Activated B cell treated with CpG ODN at 0.5 μM for 24 hours (primary cell): Measurements from ENCODE around the gene MARS1. TPM values are rescaled to one million over a fixed set of nuclear protein-coding genes. Genes with fewer than 3 reads are reported as not detected.
A peak's percentile ranks its signal among the peaks of the same experiment; 100 is the strongest.

Experiments
- ATAC-seq: fragments of 200-7000 bp; cut with Tn5 transposase; one replicate; pipeline ENCODE4 v1.10.0; 2021; ENCODE audit warnings: low read depth, mild to moderate bottlenecking, moderate library complexity
- CTCF ChIA-PET: fragments of 350-600 bp; sonication (Branson Sonifier 250); formaldehyde crosslinking; loops from one replicate; lab custom pipeline; 2021; ENCODE audit warnings: antibody characterized with exemption; lab: Charles Lee
- POLR2A ChIA-PET: fragments of 350-600 bp; sonication (Branson Sonifier 250); formaldehyde crosslinking; loops from one replicate; lab custom pipeline; 2021; ENCODE audit warnings: antibody characterized with exemption; lab: Charles Lee
- DNase-seq: peaks from one replicate; pipeline ENCODE4 v3.0.0; 2022
- H3K27ac Mint-ChIP-seq: one replicate; pipeline ENCODE4 v1.8.0; 2020; ENCODE audit warnings: mixed read lengths
- H3K27me3 Mint-ChIP-seq: one replicate; pipeline ENCODE4 v1.8.0; 2021; ENCODE audit warnings: mixed read lengths
- H3K36me3 Mint-ChIP-seq: one replicate; pipeline ENCODE4 v1.8.0; 2021; ENCODE audit warnings: low read depth, mixed read lengths
- H3K4me1 Mint-ChIP-seq: one replicate; pipeline ENCODE4 v1.8.0; 2021; ENCODE audit warnings: mixed read lengths
- H3K4me3 Mint-ChIP-seq: one replicate; pipeline ENCODE4 v1.8.0; 2020; ENCODE audit warnings: mild to moderate bottlenecking, mixed read lengths
- H3K9me3 Mint-ChIP-seq: one replicate; pipeline ENCODE4 v1.8.0; 2020; ENCODE audit warnings: mixed read lengths
- CTCF ChIP-seq: fragments of 200-600 bp; IDR thresholded peaks from one replicate; pipeline ENCODE4 v1.8.0; 2022; ENCODE audit warnings: antibody characterized with exemption, mild to moderate bottlenecking
- intact Hi-C: fragments of 100-400 bp; cut with micrococcal nuclease; formaldehyde crosslinking; loops from one replicate; pipeline ENCODE4 v1.15.1; 2024
- total RNA-seq: library from RNA; stranded (reverse); gene quantifications from 2 replicates; pipeline ENCODE4 v1.2.3, GENCODE V29; 2022

MARS1 gene
- total RNA-seq, 1 donor from 2014 or later: 425 TPM

GRCh38 chr12:57487055-57487596 is 742 bp upstream of the MARS1 start:
- ATAC-seq: no peak
- TF ChIP-seq CTCF: no peak
- peak overlapping the region; percentile 97 for H3K27ac Mint-ChIP-seq
- ChIA-PET CTCF (interaction anchor here (1.2 kb wide), 1 partner anchor 28 kb away, joined by 4 read pairs; the partner anchor contains the start of gene GLI1), POLR2A (interaction anchor here (0.7 to 3.1 kb wide), 9 partner anchors 10 to 380 kb away, joined by 3 to 19 read pairs (median 5); partner anchors contain the start of genes DDIT3 and GLI1)
- intact Hi-C loops: loop anchor here (1.0 to 5.0 kb wide), 6 partner anchors 8 to 257 kb away; partner anchors contain the start of genes ARHGAP9, DCTN2, DDIT3 and GLI1
- H3K27me3 Mint-ChIP-seq: no peaks in the 10 kb centered on the region
- no peak for DNase-seq
- H3K4me1 Mint-ChIP-seq: peaks cover 41% of the 10 kb centered on the region
- no peak overlapping the region for H3K4me3 Mint-ChIP-seq
- H3K9me3 Mint-ChIP-seq: no peaks in the 10 kb centered on the region
- H3K36me3 Mint-ChIP-seq: peaks cover 44% of the 10 kb centered on the region

DNA sequence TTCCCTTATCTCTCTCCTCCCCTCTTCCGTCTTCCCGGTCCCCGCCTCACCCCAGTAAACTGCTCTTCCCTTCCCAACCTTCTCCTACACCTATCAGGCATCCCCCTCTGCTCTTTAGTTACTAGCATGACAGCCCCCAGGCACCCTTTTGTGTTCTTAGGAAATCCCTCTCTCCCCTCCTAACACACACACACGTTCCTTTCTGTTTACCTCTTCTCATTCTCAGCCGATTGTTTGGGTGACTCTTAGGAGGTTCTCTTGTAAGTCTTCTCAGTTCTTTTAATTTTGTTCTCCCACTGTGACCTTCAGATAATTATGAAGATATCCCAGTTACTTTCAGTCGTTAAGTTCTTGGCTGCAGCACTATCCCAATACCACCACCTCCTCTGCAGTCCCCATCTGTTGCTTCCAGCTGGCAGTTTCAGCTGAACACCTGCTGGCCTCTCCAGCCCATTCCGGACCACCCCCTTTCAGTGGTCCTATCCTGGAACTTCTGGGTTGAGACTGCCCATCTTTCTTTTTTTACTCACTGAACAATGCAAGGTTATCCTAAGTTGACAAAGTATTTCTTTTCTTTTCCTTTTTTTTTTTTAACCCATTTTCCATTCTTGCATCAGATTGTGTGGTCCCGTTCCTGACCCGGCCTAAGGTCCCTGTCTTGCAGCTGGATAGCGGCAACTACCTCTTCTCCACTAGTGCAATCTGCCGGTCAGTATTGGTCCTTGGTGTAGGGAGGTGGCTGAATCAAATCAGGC is 711 bp downstream of the MARS1 start:
- DNase-seq (no peak), ATAC-seq (no peak)
- peak overlapping the region; percentile 97 for H3K4me3 Mint-ChIP-seq
- H3K36me3 Mint-ChIP-seq: peaks cover 52% of the 10 kb centered on the region
- H3K4me1 Mint-ChIP-seq: peaks cover 34% of the 10 kb centered on the region
- no peaks in the 10 kb centered on the region for H3K9me3 Mint-ChIP-seq
- peak overlapping the region; percentile 97 for H3K27ac Mint-ChIP-seq
- intact Hi-C loops: loop anchor here (5.0 kb wide), 1 partner anchor 204 kb away; the partner anchor contains the start of gene OS9
- H3K27me3 Mint-ChIP-seq: no peaks in the 10 kb centered on the region
- POLR2A ChIA-PET: interaction anchor here (0.6 to 3.1 kb wide), 6 partner anchors 11 to 426 kb away, joined by 3 to 19 read pairs (median 3); partner anchors contain the start of gene DDIT3
- no peak for TF ChIP-seq CTCF
- CTCF ChIA-PET: interaction anchor here (1.8 kb wide), 1 partner anchor 30 kb away, joined by 7 read pairs; the partner anchor contains the start of gene GLI1

DNA sequence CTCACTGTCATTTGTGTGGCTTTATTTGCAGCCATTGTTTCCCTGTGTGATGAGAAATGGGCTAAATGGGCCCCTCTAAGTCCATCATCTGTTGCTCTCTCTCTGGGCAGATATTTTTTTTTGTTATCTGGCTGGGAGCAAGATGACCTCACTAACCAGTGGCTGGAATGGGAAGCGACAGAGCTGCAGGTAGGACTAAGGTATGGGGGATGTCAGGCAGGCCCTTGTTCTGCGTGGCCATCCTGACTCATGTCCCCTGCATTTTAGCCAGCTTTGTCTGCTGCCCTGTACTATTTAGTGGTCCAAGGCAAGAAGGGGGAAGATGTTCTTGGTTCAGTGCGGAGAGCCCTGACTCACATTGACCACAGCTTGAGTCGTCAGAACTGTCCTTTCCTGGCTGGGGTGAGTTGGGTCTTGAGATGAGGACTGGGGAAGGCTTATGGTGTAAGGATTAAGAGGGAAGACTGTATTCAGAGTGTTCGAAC is 1.3 kb downstream of the MARS1 start:
- intact Hi-C loops: loop anchor here (5.0 kb wide), 1 partner anchor 203 kb away; the partner anchor contains the start of gene OS9
- H3K27ac Mint-ChIP-seq: peak overlapping the region; percentile 97
- peak overlapping the region; percentile 97 for H3K4me3 Mint-ChIP-seq
- ChIA-PET CTCF (interaction anchor here (1.8 kb wide), 1 partner anchor 30 kb away, joined by 7 read pairs; the partner anchor contains the start of gene GLI1), POLR2A (interaction anchor here (0.6 to 3.1 kb wide), 4 partner anchors 29 to 426 kb away, joined by 3 to 19 read pairs (median 4); partner anchors contain the start of gene DDIT3)
- H3K4me1 Mint-ChIP-seq: peaks cover 32% of the 10 kb centered on the region
- DNase-seq (no peak), ATAC-seq (no peak)
- no peaks in the 10 kb centered on the region for H3K9me3 Mint-ChIP-seq
- H3K27me3 Mint-ChIP-seq: no peaks in the 10 kb centered on the region
- H3K36me3 Mint-ChIP-seq: peaks cover 55% of the 10 kb centered on the region
- TF ChIP-seq CTCF: no peak

DNA sequence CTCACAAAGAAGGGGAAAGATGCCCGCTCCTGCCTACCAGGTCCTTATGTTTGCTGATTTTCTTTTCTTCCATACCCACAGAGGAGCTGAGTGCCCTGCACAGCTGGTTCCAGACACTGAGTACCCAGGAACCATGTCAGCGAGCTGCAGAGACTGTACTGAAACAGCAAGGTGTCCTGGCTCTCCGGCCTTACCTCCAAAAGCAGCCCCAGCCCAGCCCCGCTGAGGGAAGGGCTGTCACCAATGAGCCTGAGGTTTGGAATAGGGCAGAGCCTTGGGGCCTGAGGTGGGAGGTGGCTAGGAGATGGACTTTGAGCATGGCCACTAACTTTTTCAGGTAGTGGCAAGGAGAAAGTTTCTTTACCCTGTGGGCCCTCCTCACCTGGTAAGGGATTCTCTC is 2.3 kb downstream of the MARS1 start:
- ChIA-PET POLR2A (interaction anchor here (1.0 to 1.8 kb wide), 4 partner anchors 10 to 31 kb away, joined by 3 to 8 read pairs (median 4); partner anchors contain the start of genes ARHGAP9 and DDIT3), CTCF (no interaction called here)
- no peak overlapping the region for H3K27ac Mint-ChIP-seq
- peaks cover 32% of the 10 kb centered on the region for H3K4me1 Mint-ChIP-seq
- DNase-seq (no peak), ATAC-seq (no peak)
- peaks cover 60% of the 10 kb centered on the region for H3K36me3 Mint-ChIP-seq
- H3K9me3 Mint-ChIP-seq: no peaks in the 10 kb centered on the region
- H3K27me3 Mint-ChIP-seq: no peaks in the 10 kb centered on the region
- no peak for TF ChIP-seq CTCF
- intact Hi-C loops: no loop called here
- no peak overlapping the region for H3K4me3 Mint-ChIP-seq
